Spleen (tissue), 7 donors: ENCODE results near the gene MICAL3.

ENCODE experiments used
- CTCF ChIP-seq, 11 experiments: fragments of 200-600 bp in 7 of 11; fragments of 450-650 bp in 4 of 11; sonication (generic) in 4 of 11; IDR thresholded peaks in 8 of 11; conservative IDR thresholded peaks in 3 of 11; 1 replicate in 7 of 11; 2 replicates in 4 of 11; pipeline versions ENCODE4 v1.4.0 to v1.8.0; 2016 to 2021; ENCODE audit warnings: antibody characterized with exemption in 11 of 11, inconsistent platforms in 4 of 11, mild to moderate bottlenecking in 1 of 11
- POLR2A ChIP-seq, 3 donors: fragments of 450-650 bp; IDR thresholded peaks; one replicate each; pipeline ENCODE4 v1.5.1; 2017; ENCODE audit warnings: antibody characterized with exemption in 3 of 3, mild to moderate bottlenecking in 1 of 3
- donor health status: DM: no; HTN: no; CAD: no; lungs with moderate emphysema.
- donor health status: DM: no; HTN: no; CAD: no.
- donor health status: DM: no; HTN: no; CAD: no.

GRCh38 chr22:17998913-17999312, 25.4 kb downstream of the MICAL3 start:
- TF ChIP-seq CTCF (IDR thresholded peaks at IDR 0.05 in 8 of 11, conservative IDR thresholded peaks at IDR 0.05 in 3 of 11) (no peak), POLR2A (IDR thresholded peaks at IDR 0.05) (no peak)
